ENCODE measurements around the gene LAMTOR2.
"Not testable (repeated sequence)": the region's sequence is repeated elsewhere in the genome, so short reads cannot be mapped to it uniquely, and the experiment has no call there.

Gene LAMTOR2

GRCh38 chr1:156064615-156065014, 10.0 kb downstream of the LAMTOR2 start:
- no peaks in the 10 kb centered on the region for H3K9me3 Mint-ChIP-seq
- H3K4me1 Mint-ChIP-seq (ENCODE audit: low read depth), result peaks cover 14% of the 10 kb centered on the region
- no peaks in the 10 kb centered on the region for H3K27me3 Mint-ChIP-seq
- no peak overlapping the region for H3K27ac Mint-ChIP-seq
- no peaks in the 10 kb centered on the region for H3K36me3 Mint-ChIP-seq (ENCODE audit: low read depth)
- no peak overlapping the region for H3K4me3 Mint-ChIP-seq

- H3K4me3 Mint-ChIP-seq, result no peak overlapping the region
Observed at GRCh38 chr1:156065212-156065611, 10.6 kb downstream of the LAMTOR2 start.

GRCh38 chr1:156065871-156066270, 11.3 kb downstream of the LAMTOR2 start:
- Mint-ChIP-seq H3K27me3 (no peaks in the 10 kb centered on the region), H3K4me3 (no peak overlapping the region), H3K4me1 (ENCODE audit: low read depth) (peaks cover 14% of the 10 kb centered on the region), H3K27ac (no peak overlapping the region), H3K9me3 (no peaks in the 10 kb centered on the region), H3K36me3 (ENCODE audit: low read depth) (no peaks in the 10 kb centered on the region)

More at GRCh38 chr1:156065212-156065611, 10.6 kb downstream of the LAMTOR2 start:
- peak overlapping the region; percentile 12 for H3K27ac Mint-ChIP-seq
- no peaks in the 10 kb centered on the region for H3K27me3 Mint-ChIP-seq
- H3K9me3 Mint-ChIP-seq, result no peaks in the 10 kb centered on the region
- no peaks in the 10 kb centered on the region for H3K36me3 Mint-ChIP-seq (ENCODE audit: low read depth)
- H3K4me1 Mint-ChIP-seq (ENCODE audit: low read depth), result peaks cover 14% of the 10 kb centered on the region

- Mint-ChIP-seq H3K36me3 (ENCODE audit: low read depth) (no peaks in the 10 kb centered on the region), H3K4me1 (ENCODE audit: low read depth) (peaks cover 14% of the 10 kb centered on the region), H3K4me3 (no peak overlapping the region), H3K9me3 (no peaks in the 10 kb centered on the region), H3K27ac (no peak overlapping the region), H3K27me3 (no peaks in the 10 kb centered on the region)
Observed at GRCh38 chr1:156067262-156067661, 12.7 kb downstream of the LAMTOR2 start.

GRCh38 chr1:156069490-156070455, 15.2 kb downstream of the LAMTOR2 start:
- Mint-ChIP-seq H3K9me3 (no peaks in the 10 kb centered on the region), H3K4me1 (ENCODE audit: low read depth) (peaks cover 13% of the 10 kb centered on the region), H3K27ac (no peak overlapping the region), H3K27me3 (no peaks in the 10 kb centered on the region), H3K4me3 (no peak overlapping the region), H3K36me3 (ENCODE audit: low read depth) (no peaks in the 10 kb centered on the region)

GRCh38 chr1:156070548-156070947, 16.0 kb downstream of the LAMTOR2 start:
- Mint-ChIP-seq H3K27ac (no peak overlapping the region), H3K4me1 (ENCODE audit: low read depth) (peaks cover 5% of the 10 kb centered on the region), H3K9me3 (no peaks in the 10 kb centered on the region), H3K27me3 (no peaks in the 10 kb centered on the region), H3K4me3 (no peak overlapping the region), H3K36me3 (ENCODE audit: low read depth) (no peaks in the 10 kb centered on the region)

GRCh38 chr1:156071332-156071816, 16.8 kb downstream of the LAMTOR2 start:
- not testable (repeated sequence) for H3K27ac Mint-ChIP-seq; H3K27me3 Mint-ChIP-seq; H3K4me1 Mint-ChIP-seq (ENCODE audit: low read depth); H3K36me3 Mint-ChIP-seq (ENCODE audit: low read depth); H3K4me3 Mint-ChIP-seq; H3K9me3 Mint-ChIP-seq

GRCh38 chr1:156072251-156072650, 17.7 kb downstream of the LAMTOR2 start:
- Mint-ChIP-seq H3K4me1 (ENCODE audit: low read depth) (no peaks in the 10 kb centered on the region), H3K4me3 (no peak overlapping the region), H3K27ac (no peak overlapping the region), H3K9me3 (no peaks in the 10 kb centered on the region), H3K36me3 (ENCODE audit: low read depth) (no peaks in the 10 kb centered on the region), H3K27me3 (no peaks in the 10 kb centered on the region)

GRCh38 chr1:156073110-156073687, 18.6 kb downstream of the LAMTOR2 start:
- Mint-ChIP-seq H3K4me1 (ENCODE audit: low read depth) (no peaks in the 10 kb centered on the region), H3K9me3 (no peaks in the 10 kb centered on the region), H3K27ac (no peak overlapping the region), H3K36me3 (ENCODE audit: low read depth) (no peaks in the 10 kb centered on the region), H3K4me3 (no peak overlapping the region), H3K27me3 (no peaks in the 10 kb centered on the region)

- Mint-ChIP-seq H3K4me3 (no peak overlapping the region), H3K27me3 (peaks cover 2% of the 10 kb centered on the region), H3K27ac (no peak overlapping the region), H3K36me3 (ENCODE audit: low read depth) (no peaks in the 10 kb centered on the region), H3K4me1 (ENCODE audit: low read depth) (no peaks in the 10 kb centered on the region), H3K9me3 (no peaks in the 10 kb centered on the region)
Observed at GRCh38 chr1:156073740-156074139, 19.2 kb downstream of the LAMTOR2 start.

- H3K27ac Mint-ChIP-seq, result no peak overlapping the region
- no peaks in the 10 kb centered on the region for H3K36me3 Mint-ChIP-seq (ENCODE audit: low read depth)
- H3K9me3 Mint-ChIP-seq, result no peaks in the 10 kb centered on the region
- no peak overlapping the region for H3K4me3 Mint-ChIP-seq
- H3K27me3 Mint-ChIP-seq, result peaks cover 5% of the 10 kb centered on the region
- no peaks in the 10 kb centered on the region for H3K4me1 Mint-ChIP-seq (ENCODE audit: low read depth)
Observed at GRCh38 chr1:156074661-156075060, 20.1 kb downstream of the LAMTOR2 start.

- no peaks in the 10 kb centered on the region for H3K9me3 Mint-ChIP-seq
- H3K4me3 Mint-ChIP-seq, result no peak overlapping the region
- H3K27ac Mint-ChIP-seq, result no peak overlapping the region
- peaks cover 8% of the 10 kb centered on the region for H3K27me3 Mint-ChIP-seq
- no peaks in the 10 kb centered on the region for H3K36me3 Mint-ChIP-seq (ENCODE audit: low read depth)
- no peaks in the 10 kb centered on the region for H3K4me1 Mint-ChIP-seq (ENCODE audit: low read depth)
Observed at GRCh38 chr1:156075162-156075561, 20.6 kb downstream of the LAMTOR2 start.

- Mint-ChIP-seq H3K9me3 (no peaks in the 10 kb centered on the region), H3K4me3 (no peak overlapping the region), H3K27me3 (peaks cover 8% of the 10 kb centered on the region), H3K36me3 (ENCODE audit: low read depth) (no peaks in the 10 kb centered on the region), H3K27ac (no peak overlapping the region), H3K4me1 (ENCODE audit: low read depth) (no peaks in the 10 kb centered on the region)
Observed at GRCh38 chr1:156075775-156076204, 21.2 kb downstream of the LAMTOR2 start.

- Mint-ChIP-seq H3K36me3 (ENCODE audit: low read depth) (no peaks in the 10 kb centered on the region), H3K27me3 (peaks cover 8% of the 10 kb centered on the region), H3K9me3 (no peaks in the 10 kb centered on the region), H3K4me3 (peak overlapping the region; percentile 52), H3K27ac (no peak overlapping the region), H3K4me1 (ENCODE audit: low read depth) (no peaks in the 10 kb centered on the region)
Observed at GRCh38 chr1:156076609-156077429, 22.2 kb downstream of the LAMTOR2 start.

GRCh38 chr1:156077430-156077760, 22.8 kb downstream of the LAMTOR2 start:
- Mint-ChIP-seq H3K9me3 (no peaks in the 10 kb centered on the region), H3K36me3 (ENCODE audit: low read depth) (no peaks in the 10 kb centered on the region), H3K27ac (no peak overlapping the region), H3K4me3 (no peak overlapping the region), H3K4me1 (ENCODE audit: low read depth) (no peaks in the 10 kb centered on the region), H3K27me3 (peaks cover 8% of the 10 kb centered on the region)

All from stimulated activated naive CD8-positive, alpha-beta T cell treated with anti-CD3 and anti-CD28 coated beads, Interleukin-15, Interleukin-2, amounts not matched to agents 100 ng/mL and 50 ng/mL, for 24 hours (primary cell).